Measurements from ENCODE around the gene INSYN2B. TPM values are rescaled to one million over a fixed set of nuclear protein-coding genes. Genes with fewer than 3 reads are reported as not detected.
A peak's percentile ranks its signal among the peaks of the same experiment; 100 is the strongest.
"Not testable (repeated sequence)": the region's sequence is repeated elsewhere in the genome, so short reads cannot be mapped to it uniquely, and the experiment has no call there.

Gene INSYN2B
- total RNA-seq, 5 donors from 2014 or later (not counting 1 experiment from before 2014, with no cell fraction given) = not detected

DNA sequence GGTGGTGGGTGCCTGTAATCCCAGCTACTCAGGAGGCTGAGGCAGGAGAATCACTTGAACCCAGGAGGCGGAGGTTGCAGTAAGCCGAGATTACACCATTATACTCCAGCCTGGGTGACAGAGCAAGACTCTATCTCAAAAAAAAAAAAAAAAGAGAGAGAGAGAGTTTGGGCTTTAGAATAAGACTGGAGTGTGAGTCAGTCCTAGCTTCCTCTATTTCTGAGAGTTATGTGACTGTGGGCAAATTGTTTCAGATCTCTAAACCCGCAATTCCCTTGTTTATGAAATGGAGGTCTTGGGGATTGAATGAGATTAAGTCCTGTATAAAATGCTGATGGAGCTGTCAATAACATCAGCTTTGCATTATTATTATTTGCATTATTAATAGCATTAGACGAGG, 27.1 kb downstream of the INSYN2B start:
- H3K27ac Mint-ChIP-seq; ATAC-seq (replicated peaks in 1 of 4); H3K4me3 ChIP-seq (ENCODE audit: control insufficient read depth in 1 of 2, extremely low read depth in 1 of 2, low read length in 1 of 2); H3K27me3 ChIP-seq (replicated peaks in 1 of 2; ENCODE audit: control insufficient read depth in 2 of 2, extremely low read depth in 1 of 2, insufficient read depth in 2 of 2, low read length in 1 of 2); H3K9me3 Mint-ChIP-seq; DNase-seq; CTCF ChIA-PET; H3K27me3 Mint-ChIP-seq; H3K4me3 Mint-ChIP-seq; H3K4me1 Mint-ChIP-seq; H3K27ac ChIP-seq (ENCODE audit: low read length); POLR2A ChIA-PET; H3K4me1 ChIP-seq (ENCODE audit: control insufficient read depth in 1 of 2, extremely low read depth in 1 of 2, insufficient read depth in 2 of 2, low read length in 2 of 2); H3K9me3 ChIP-seq: not testable (repeated sequence)
- peaks cover 8 to 24% of the 10 kb centered on the region in 2 donors for H3K36me3 ChIP-seq (ENCODE audit: control insufficient read depth in 2 of 2, extremely low read depth in 1 of 2, insufficient read depth in 1 of 2, low read length in 1 of 2)
- WGBS (ENCODE audit: insufficient coverage) = no CpG with 5 or more reads among the region's 4 CpGs
- H3K36me3 Mint-ChIP-seq = peaks cover 61% of the 10 kb centered on the region

DNA sequence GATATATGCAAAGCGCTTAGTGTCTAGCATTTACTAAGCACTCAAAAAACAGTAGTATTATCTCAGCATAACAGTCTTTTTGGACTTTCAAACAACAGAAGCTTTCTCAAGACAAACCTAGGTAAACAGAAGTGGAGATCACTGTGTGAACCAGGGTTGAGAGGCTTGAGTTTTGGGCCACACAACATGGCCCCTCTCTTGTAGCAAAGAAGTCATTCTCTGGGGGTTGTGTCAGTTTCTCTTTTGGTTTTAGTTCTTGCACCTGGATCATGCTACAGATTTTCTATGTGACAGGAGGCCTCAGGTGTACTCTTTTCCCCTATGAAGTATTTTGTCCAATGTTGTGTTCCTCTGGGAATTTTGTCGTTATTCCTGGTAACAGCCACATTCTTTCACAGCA, 30.0 kb downstream of the INSYN2B start:
- Mint-ChIP-seq H3K4me3 (no peak overlapping the region), H3K27me3 (no peaks in the 10 kb centered on the region), H3K27ac (no peak overlapping the region), H3K9me3 (no peaks in the 10 kb centered on the region), H3K36me3 (peaks cover 70% of the 10 kb centered on the region), H3K4me1 (peaks cover 7 to 14% (median 9%) of the 10 kb centered on the region in 3 donors)
- WGBS (ENCODE audit: insufficient coverage) = 100% methylated on average over 1 of the region's 2 CpGs
- POLR2A ChIA-PET = no interaction called here
- CTCF ChIA-PET = no interaction called here
- Histone ChIP-seq H3K27me3 (replicated peaks in 1 of 2; ENCODE audit: control insufficient read depth in 2 of 2, extremely low read depth in 1 of 2, insufficient read depth in 2 of 2, low read length in 1 of 2) (no peaks in the 10 kb centered on the region), H3K9me3 (no peaks in the 10 kb centered on the region), H3K27ac (ENCODE audit: low read length) (no peak overlapping the region), H3K4me1 (ENCODE audit: control insufficient read depth in 1 of 2, extremely low read depth in 1 of 2, insufficient read depth in 2 of 2, low read length in 2 of 2) (no peaks in the 10 kb centered on the region), H3K4me3 (ENCODE audit: control insufficient read depth in 1 of 2, extremely low read depth in 1 of 2, low read length in 1 of 2) (no peak overlapping the region), H3K36me3 (ENCODE audit: control insufficient read depth in 2 of 2, extremely low read depth in 1 of 2, insufficient read depth in 1 of 2, low read length in 1 of 2) (peaks cover 18 to 19% of the 10 kb centered on the region in 2 donors)
- no peak for ATAC-seq (replicated peaks in 1 of 4)
- no peak for DNase-seq

DNA sequence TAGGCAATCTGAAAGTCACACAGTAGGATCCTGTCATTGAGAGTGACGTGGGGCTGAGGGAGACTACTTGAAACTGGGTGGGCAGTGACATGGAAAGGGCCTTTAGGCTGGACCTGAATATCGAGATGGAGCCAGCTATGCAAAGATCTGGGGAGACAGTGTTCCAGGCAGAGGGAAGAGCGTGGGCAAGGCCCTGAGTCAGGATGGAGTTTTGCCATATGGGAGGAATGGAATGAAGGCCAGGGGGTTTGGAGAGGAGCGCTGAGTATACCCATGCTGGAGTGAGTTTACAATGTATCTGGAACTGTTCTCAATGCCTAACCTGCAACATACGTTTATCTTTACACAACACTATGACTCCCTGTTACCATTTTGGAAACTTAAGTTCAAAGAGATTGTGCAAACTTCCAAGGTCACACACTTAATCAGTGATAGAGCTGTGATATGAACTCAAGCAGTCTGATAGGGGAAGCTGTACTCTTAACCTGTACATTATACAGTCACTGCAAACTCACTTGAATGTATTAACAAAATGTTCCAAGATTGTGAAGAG, 33.5 kb downstream of the INSYN2B start:
- Histone ChIP-seq H3K4me3 (ENCODE audit: control insufficient read depth in 1 of 2, extremely low read depth in 1 of 2, low read length in 1 of 2) (no peak overlapping the region), H3K4me1 (ENCODE audit: control insufficient read depth in 1 of 2, extremely low read depth in 1 of 2, insufficient read depth in 2 of 2, low read length in 2 of 2) (no peaks in the 10 kb centered on the region), H3K9me3 (no peaks in the 10 kb centered on the region), H3K27ac (ENCODE audit: low read length) (no peak overlapping the region), H3K27me3 (replicated peaks in 1 of 2; ENCODE audit: control insufficient read depth in 2 of 2, extremely low read depth in 1 of 2, insufficient read depth in 2 of 2, low read length in 1 of 2) (no peaks in the 10 kb centered on the region), H3K36me3 (ENCODE audit: control insufficient read depth in 2 of 2, extremely low read depth in 1 of 2, insufficient read depth in 1 of 2, low read length in 1 of 2) (peaks cover 13 to 18% of the 10 kb centered on the region in 2 donors)
- ChIA-PET CTCF (no interaction called here), POLR2A (no interaction called here)
- DNase-seq (no peak), ATAC-seq (replicated peaks in 1 of 4) (no peak)
- 96% methylated on average over 3 of the region's 5 CpGs for WGBS (ENCODE audit: insufficient coverage)
- no peak overlapping the region for H3K27ac Mint-ChIP-seq
- H3K36me3 Mint-ChIP-seq = peaks cover 61% of the 10 kb centered on the region
- no peaks in the 10 kb centered on the region for H3K27me3 Mint-ChIP-seq
- H3K9me3 Mint-ChIP-seq = no peaks in the 10 kb centered on the region
- peaks cover 7 to 14% (median 8%) of the 10 kb centered on the region in 3 donors for H3K4me1 Mint-ChIP-seq
- no peak overlapping the region for H3K4me3 Mint-ChIP-seq

GRCh38 chr5:169945831-169946261, 34.4 kb downstream of the INSYN2B start:
- no peaks in the 10 kb centered on the region for H3K4me1 ChIP-seq (ENCODE audit: control insufficient read depth in 1 of 2, extremely low read depth in 1 of 2, insufficient read depth in 2 of 2, low read length in 2 of 2)
- no peak for ATAC-seq (replicated peaks in 1 of 4)
- no peak overlapping the region for H3K27ac ChIP-seq (ENCODE audit: low read length)
- Mint-ChIP-seq H3K9me3 (no peaks in the 10 kb centered on the region), H3K36me3 (peaks cover 57% of the 10 kb centered on the region), H3K4me3 (no peak overlapping the region), H3K27me3 (no peaks in the 10 kb centered on the region), H3K4me1 (peaks cover 7 to 21% (median 8%) of the 10 kb centered on the region in 3 donors), H3K27ac (peak overlapping the region in 1 of 2 donors; percentile 22)
- ChIA-PET CTCF (no interaction called here), POLR2A (no interaction called here)
- peaks cover 13 to 17% of the 10 kb centered on the region in 2 donors for H3K36me3 ChIP-seq (ENCODE audit: control insufficient read depth in 2 of 2, extremely low read depth in 1 of 2, insufficient read depth in 1 of 2, low read length in 1 of 2)
- 79% methylated on average over 2 of the region's 3 CpGs for WGBS (ENCODE audit: insufficient coverage)
- no peak overlapping the region for H3K4me3 ChIP-seq (ENCODE audit: control insufficient read depth in 1 of 2, extremely low read depth in 1 of 2, low read length in 1 of 2)
- DNase-seq = no peak
- H3K27me3 ChIP-seq (replicated peaks in 1 of 2; ENCODE audit: control insufficient read depth in 2 of 2, extremely low read depth in 1 of 2, insufficient read depth in 2 of 2, low read length in 1 of 2) = no peaks in the 10 kb centered on the region
- H3K9me3 ChIP-seq = no peaks in the 10 kb centered on the region

DNA sequence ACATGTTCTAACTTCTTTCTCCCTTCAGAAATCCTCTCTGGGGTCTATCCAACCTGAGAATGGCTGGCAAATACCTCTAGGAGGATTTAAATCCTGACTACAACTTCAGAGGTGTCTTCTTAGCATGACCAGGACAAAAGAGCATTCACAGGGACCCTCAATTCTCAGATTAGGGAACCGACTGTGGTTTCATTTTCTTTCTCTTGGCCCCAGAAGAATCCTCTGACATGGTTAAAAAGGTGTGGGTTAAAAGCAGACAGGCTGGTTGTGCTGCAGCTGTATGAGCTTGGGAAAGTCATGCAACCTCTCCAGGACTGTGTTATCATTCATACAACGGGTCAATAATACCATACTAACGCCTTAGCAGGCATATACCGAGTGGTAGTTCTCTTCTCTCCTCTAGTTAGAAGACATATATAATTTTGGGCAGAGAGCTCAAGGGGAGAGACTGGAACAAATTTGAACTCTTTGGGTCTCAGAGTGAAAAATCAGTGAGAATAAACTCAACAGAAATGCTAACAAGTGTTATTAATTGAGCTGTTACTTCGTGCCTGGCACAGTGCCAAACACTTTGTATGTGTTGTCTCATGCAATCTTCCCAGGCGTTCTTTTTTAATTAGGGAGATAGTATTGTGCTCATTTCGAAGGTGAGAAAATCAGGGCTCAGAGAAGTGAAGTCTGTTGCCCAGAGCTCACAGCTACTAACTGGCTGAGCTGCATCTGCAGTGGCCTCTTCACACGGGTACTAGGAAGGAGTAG, 35.2 kb downstream of the INSYN2B start:
- ATAC-seq (replicated peaks in 1 of 4) (no peak), DNase-seq (no peak)
- H3K36me3 ChIP-seq (ENCODE audit: control insufficient read depth in 2 of 2, extremely low read depth in 1 of 2, insufficient read depth in 1 of 2, low read length in 1 of 2) = peaks cover 9 to 13% of the 10 kb centered on the region in 2 donors
- Mint-ChIP-seq H3K27ac (no peak overlapping the region), H3K4me1 (peaks cover 9 to 21% (median 9%) of the 10 kb centered on the region in 3 donors), H3K4me3 (no peak overlapping the region), H3K27me3 (no peaks in the 10 kb centered on the region), H3K36me3 (peaks cover 51% of the 10 kb centered on the region), H3K9me3 (no peaks in the 10 kb centered on the region)
- H3K27me3 ChIP-seq (replicated peaks in 1 of 2; ENCODE audit: control insufficient read depth in 2 of 2, extremely low read depth in 1 of 2, insufficient read depth in 2 of 2, low read length in 1 of 2) = no peaks in the 10 kb centered on the region
- no peak overlapping the region for H3K4me3 ChIP-seq (ENCODE audit: control insufficient read depth in 1 of 2, extremely low read depth in 1 of 2, low read length in 1 of 2)
- WGBS (ENCODE audit: insufficient coverage) = 95% methylated on average over 4 of the region's 8 CpGs
- ChIA-PET CTCF (no interaction called here), POLR2A (no interaction called here)
- H3K27ac ChIP-seq (ENCODE audit: low read length) = no peak overlapping the region
- H3K9me3 ChIP-seq = no peaks in the 10 kb centered on the region
- no peaks in the 10 kb centered on the region for H3K4me1 ChIP-seq (ENCODE audit: control insufficient read depth in 1 of 2, extremely low read depth in 1 of 2, insufficient read depth in 2 of 2, low read length in 2 of 2)

DNA sequence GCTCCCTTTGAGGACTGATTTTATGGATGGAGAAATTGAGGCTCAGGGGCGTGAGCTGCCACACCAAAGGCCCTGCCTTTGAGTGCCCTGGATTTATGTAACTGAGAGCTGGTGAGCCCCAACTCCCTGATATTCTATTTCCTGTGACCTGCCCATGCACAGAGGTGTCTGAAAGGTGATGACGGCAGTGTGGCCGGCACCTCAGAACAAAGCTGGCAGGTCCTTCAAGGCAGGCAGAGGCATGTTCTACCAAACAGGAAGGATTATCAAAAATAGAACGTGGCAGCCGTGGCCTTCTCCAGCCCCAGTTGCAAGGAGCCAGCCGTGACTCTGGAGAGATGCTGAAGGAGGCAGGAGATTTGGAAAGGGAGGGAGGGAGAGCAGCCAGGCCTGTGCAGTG, 36.2 kb downstream of the INSYN2B start:
- Histone ChIP-seq H3K9me3 (no peaks in the 10 kb centered on the region), H3K27me3 (replicated peaks in 1 of 2; ENCODE audit: control insufficient read depth in 2 of 2, extremely low read depth in 1 of 2, insufficient read depth in 2 of 2, low read length in 1 of 2) (no peaks in the 10 kb centered on the region), H3K4me3 (ENCODE audit: control insufficient read depth in 1 of 2, extremely low read depth in 1 of 2, low read length in 1 of 2) (no peak overlapping the region), H3K36me3 (ENCODE audit: control insufficient read depth in 2 of 2, extremely low read depth in 1 of 2, insufficient read depth in 1 of 2, low read length in 1 of 2) (peaks cover 5 to 10% of the 10 kb centered on the region in 2 donors), H3K4me1 (ENCODE audit: control insufficient read depth in 1 of 2, extremely low read depth in 1 of 2, insufficient read depth in 2 of 2, low read length in 2 of 2) (no peaks in the 10 kb centered on the region), H3K27ac (ENCODE audit: low read length) (no peak overlapping the region)
- Mint-ChIP-seq H3K4me1 (peaks cover 7 to 21% (median 10%) of the 10 kb centered on the region in 3 donors), H3K9me3 (no peaks in the 10 kb centered on the region), H3K27ac (no peak overlapping the region), H3K36me3 (peaks cover 44% of the 10 kb centered on the region), H3K4me3 (no peak overlapping the region), H3K27me3 (no peaks in the 10 kb centered on the region)
- ChIA-PET POLR2A (no interaction called here), CTCF (no interaction called here)
- 92% methylated on average over 5 of the region's 6 CpGs for WGBS (ENCODE audit: insufficient coverage)
- no peak for ATAC-seq (replicated peaks in 1 of 4)
- no peak for DNase-seq
